ENCODE measurements around the gene ZNF766.
"Not testable (repeated sequence)": the region's sequence is repeated elsewhere in the genome, so short reads cannot be mapped to it uniquely, and the experiment has no call there.

The ZNF766 gene

GRCh38 chr19:52277471-52277870, 8.1 kb downstream of the ZNF766 start:
- FAIRE-seq: no peak

GRCh38 chr19:52286256-52286655, 16.9 kb downstream of the ZNF766 start:
- no peak for FAIRE-seq

- FAIRE-seq: no peak
Observed at GRCh38 chr19:52291781-52292180, 22.4 kb downstream of the ZNF766 start.

GRCh38 chr19:52292946-52293345, 23.6 kb downstream of the ZNF766 start:
- FAIRE-seq: not testable (repeated sequence)

GRCh38 chr19:52296400-52296772, 27.0 kb downstream of the ZNF766 start:
- FAIRE-seq: no peak

GRCh38 chr19:52296773-52297600, 27.6 kb downstream of the ZNF766 start, which contains the start of gene ZNF480:
Gene ZNF480 (plus strand): TSS chr19:52297169. CDS start chr19:52300413, 3,244 bp downstream.
- FAIRE-seq: no peak

- FAIRE-seq: no peak
Observed at GRCh38 chr19:52297601-52298364, 28.4 kb downstream of the ZNF766 start.

- no peak for FAIRE-seq
Observed at GRCh38 chr19:52307275-52307674, 37.9 kb downstream of the ZNF766 start.

- no peak for FAIRE-seq
Observed at GRCh38 chr19:52322429-52322828, 53.0 kb downstream of the ZNF766 start.

- FAIRE-seq: no peak
Observed at GRCh38 chr19:52331757-52332156, 62.4 kb downstream of the ZNF766 start.

- FAIRE-seq: no peak
Observed at GRCh38 chr19:52335768-52336116, 66.4 kb downstream of the ZNF766 start.

- no peak for FAIRE-seq
Observed at GRCh38 chr19:52336117-52336790, 66.9 kb downstream of the ZNF766 start, which contains the start of gene ZNF610. Gene ZNF610 (plus strand): TSS chr19:52336243. CDS start chr19:52349173, 12,930 bp downstream.

GRCh38 chr19:52336791-52337381, 67.5 kb downstream of the ZNF766 start:
- FAIRE-seq: no peak

- FAIRE-seq: not testable (repeated sequence)
Observed at GRCh38 chr19:52339022-52339421, 69.6 kb downstream of the ZNF766 start.

GRCh38 chr19:52343548-52343947, 74.2 kb downstream of the ZNF766 start:
- FAIRE-seq: no peak

GRCh38 chr19:52345162-52345561, 75.8 kb downstream of the ZNF766 start:
- no peak for FAIRE-seq

All from G401.6 (cell line).